ENCODE data around the gene R3HDM4.
A peak's percentile ranks its signal among the peaks of the same experiment; 100 is the strongest.

R3HDM4 gene

DNA sequence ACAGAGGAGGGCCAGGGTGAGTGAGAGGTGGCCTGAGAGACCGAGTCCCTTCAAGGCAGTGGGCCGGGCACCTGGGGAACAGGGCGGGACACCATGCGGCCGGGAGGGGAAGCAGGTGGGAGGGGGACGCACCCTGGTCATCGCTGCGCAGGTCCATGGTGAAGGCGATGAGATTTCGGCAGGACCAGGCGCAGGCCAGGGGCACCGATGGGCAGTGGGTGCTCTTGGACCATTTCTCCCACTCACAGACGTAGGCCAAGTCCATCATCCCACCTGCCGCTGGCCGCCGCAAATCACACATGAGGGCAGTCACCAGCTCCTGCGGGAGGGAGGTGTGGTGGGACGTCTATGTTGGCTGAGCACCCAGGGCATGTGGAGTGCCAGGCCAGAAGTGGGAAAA is 22.2 kb downstream of the R3HDM4 start:
- H3K4me3 ChIP-seq (replicated peaks; ENCODE audit: low read depth, low read length): no peak overlapping the region
- TF ChIP-seq, protein P1, sequence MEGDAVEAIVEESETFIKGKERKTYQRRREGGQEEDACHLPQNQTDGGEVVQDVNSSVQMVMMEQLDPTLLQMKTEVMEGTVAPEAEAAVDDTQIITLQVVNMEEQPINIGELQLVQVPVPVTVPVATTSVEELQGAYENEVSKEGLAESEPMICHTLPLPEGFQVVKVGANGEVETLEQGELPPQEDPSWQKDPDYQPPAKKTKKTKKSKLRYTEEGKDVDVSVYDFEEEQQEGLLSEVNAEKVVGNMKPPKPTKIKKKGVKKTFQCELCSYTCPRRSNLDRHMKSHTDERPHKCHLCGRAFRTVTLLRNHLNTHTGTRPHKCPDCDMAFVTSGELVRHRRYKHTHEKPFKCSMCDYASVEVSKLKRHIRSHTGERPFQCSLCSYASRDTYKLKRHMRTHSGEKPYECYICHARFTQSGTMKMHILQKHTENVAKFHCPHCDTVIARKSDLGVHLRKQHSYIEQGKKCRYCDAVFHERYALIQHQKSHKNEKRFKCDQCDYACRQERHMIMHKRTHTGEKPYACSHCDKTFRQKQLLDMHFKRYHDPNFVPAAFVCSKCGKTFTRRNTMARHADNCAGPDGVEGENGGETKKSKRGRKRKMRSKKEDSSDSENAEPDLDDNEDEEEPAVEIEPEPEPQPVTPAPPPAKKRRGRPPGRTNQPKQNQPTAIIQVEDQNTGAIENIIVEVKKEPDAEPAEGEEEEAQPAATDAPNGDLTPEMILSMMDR (IDR thresholded peaks at IDR 0.05; ENCODE audit: low read depth, low read length, missing control alignments): no peak
- DNase-seq (ENCODE audit: extremely low read depth, low read depth): no peak

DNA sequence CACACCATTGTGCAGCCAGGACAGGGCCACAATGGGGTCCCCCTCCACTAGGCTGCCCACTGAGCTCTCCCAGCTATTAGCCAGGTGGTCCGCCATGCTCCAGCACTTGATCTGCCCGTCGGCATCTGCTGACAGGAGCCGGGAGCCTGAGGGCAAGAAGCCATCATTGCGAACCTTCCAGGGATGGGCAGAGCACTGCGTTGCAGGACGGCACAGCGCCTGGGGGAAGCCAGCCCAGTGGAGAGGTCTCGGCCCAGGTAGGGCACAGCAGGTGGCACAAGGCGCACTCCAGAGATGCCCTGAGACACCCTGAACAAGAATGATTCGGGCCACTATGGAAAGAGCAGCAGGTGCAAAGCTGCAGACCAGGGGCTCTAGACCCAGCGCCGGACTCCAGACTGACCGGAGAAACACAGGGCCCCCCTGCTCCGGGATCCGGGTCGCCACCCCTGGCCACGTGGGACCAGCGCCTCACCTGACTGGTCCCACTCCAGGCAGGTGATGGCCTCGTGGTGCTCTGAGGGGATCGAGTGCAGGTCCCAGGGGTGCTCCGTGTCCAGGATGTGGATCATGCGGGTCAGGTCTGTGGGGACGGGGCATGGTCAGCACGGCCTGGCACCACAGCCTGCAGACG is 23.2 kb downstream of the R3HDM4 start:
- TF ChIP-seq, protein P1 (IDR thresholded peaks at IDR 0.05; ENCODE audit: low read depth, low read length, missing control alignments): no peak
- DNase-seq (ENCODE audit: extremely low read depth, low read depth): no peak
- H3K4me3 ChIP-seq (replicated peaks; ENCODE audit: low read depth, low read length): no peak overlapping the region

DNA sequence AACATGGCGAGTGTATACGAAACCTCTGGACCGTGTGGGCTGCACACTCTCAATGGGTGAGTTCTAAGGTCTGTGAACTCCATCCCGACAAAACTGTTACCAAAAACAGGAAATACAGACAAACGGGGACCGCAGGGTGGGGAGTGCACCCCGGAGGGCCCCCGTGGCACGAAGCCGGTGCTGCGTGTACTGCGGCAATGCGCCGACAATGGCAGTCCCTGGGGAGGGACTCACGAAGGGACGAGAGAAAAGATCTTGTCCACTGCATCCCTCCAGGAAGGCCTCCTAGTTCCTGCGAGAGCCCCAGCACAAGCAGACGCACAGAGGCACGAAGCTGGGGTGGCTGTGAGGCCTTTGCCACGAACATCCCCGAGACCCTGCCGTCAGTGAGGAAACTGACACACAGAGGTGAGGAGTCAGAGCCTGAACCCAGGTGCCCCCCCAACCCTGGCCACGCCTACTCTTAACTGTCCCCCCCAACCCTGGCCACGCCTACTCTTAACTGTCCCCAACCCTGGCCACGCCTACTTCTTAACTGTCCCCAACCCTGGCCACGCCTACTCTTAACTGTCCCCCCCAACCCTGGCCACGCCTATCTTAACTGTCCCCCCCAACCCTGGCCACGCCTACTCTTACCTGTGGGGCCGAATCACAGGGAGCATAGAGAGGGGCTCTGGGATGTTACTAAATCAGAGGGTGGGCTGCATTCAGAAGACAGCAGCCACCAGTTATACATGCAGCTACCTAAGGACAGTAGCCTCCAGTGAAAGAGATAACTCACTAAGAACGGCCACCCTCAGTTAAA is 24.2 kb downstream of the R3HDM4 start:
- H3K4me3 ChIP-seq (replicated peaks; ENCODE audit: low read depth, low read length): no peak overlapping the region
- TF ChIP-seq, protein P1 (IDR thresholded peaks at IDR 0.05; ENCODE audit: low read depth, low read length, missing control alignments): no peak

GRCh38 chr19:887599-887998 is 25.4 kb downstream of the R3HDM4 start:
- DNase-seq (ENCODE audit: extremely low read depth, low read depth): no peak
- TF ChIP-seq, protein P1 (IDR thresholded peaks at IDR 0.05; ENCODE audit: low read depth, low read length, missing control alignments): no peak
- no peak overlapping the region for H3K4me3 ChIP-seq (replicated peaks; ENCODE audit: low read depth, low read length)

More for the DNA sequence above, 24.2 kb downstream of the R3HDM4 start:
- no peak for DNase-seq (ENCODE audit: extremely low read depth, low read depth)

- no peak overlapping the region for H3K4me3 ChIP-seq (replicated peaks; ENCODE audit: low read depth, low read length)
- DNase-seq (ENCODE audit: extremely low read depth, low read depth): peak; percentile 89
- TF ChIP-seq, protein P1 (IDR thresholded peaks at IDR 0.05; ENCODE audit: low read depth, low read length, missing control alignments): no peak
Observed at GRCh38 chr19:887072-887471, 25.9 kb downstream of the R3HDM4 start.

- DNase-seq (ENCODE audit: extremely low read depth, low read depth): no peak
- no peak overlapping the region for H3K4me3 ChIP-seq (replicated peaks; ENCODE audit: low read depth, low read length)
- TF ChIP-seq, protein P1 (IDR thresholded peaks at IDR 0.05; ENCODE audit: low read depth, low read length, missing control alignments): no peak
Observed at GRCh38 chr19:885536-886224, 27.3 kb downstream of the R3HDM4 start.

Data from HFF-Myc (cell line).